Breast epithelium (tissue), 3 donors: ENCODE results near the gene CDC123.

ENCODE experiments used
- CTCF ChIP-seq, 3 donors: fragments of 450-650 bp; IDR thresholded peaks; one replicate each; pipeline ENCODE4 v1.5.1; 2016 to 2017; ENCODE audit warnings: antibody characterized with exemption in 3 of 3, mild to moderate bottlenecking in 3 of 3, moderate library complexity in 3 of 3
- POLR2AphosphoS5 ChIP-seq, 3 donors: sonication (generic); formaldehyde crosslinking; IDR thresholded peaks; one replicate each; pipeline ENCODE4 v1.6.1; 2017; ENCODE audit warnings: antibody characterized with exemption in 3 of 3

DNA sequence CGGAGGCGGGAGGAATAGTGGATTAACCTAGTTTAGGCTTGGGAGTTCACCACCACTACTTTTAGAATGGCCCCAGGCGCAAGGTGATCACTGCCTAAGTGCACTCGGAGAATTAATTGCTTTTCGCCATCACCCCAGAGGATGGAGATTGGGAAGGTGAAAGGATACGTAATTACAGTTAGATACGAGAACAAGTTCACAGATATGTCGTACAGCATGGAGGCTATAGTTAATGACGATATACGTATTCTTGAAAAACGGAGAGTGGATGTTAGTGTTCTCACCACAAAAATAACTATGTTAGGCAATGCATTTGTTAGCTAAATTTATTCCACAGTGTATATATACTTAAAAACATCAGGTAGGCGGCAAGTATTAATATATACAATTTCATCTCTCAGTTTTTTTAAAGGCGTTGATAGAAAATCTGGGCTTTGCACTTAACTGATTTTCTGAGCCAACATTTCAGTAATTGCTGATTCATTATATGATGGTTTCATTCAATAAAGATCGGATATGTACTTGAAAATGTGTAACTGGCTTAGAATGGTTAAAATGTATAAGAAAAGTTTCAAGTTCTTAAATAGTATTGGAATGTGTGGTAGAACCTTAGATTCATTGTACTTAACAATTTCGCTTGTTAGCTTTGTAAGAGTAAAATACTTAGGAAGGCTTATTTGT, 683 bp downstream of the CDC123 start:
- TF ChIP-seq CTCF (IDR thresholded peaks at IDR 0.05) (no peak), POLR2AphosphoS5 (IDR thresholded peaks at IDR 0.05) (no peak)
